GM12878 (cell line): ENCODE data around the gene ANKRD16. TPM values are rescaled to one million over a fixed set of nuclear protein-coding genes. Genes with fewer than 3 reads are reported as not detected.

Source experiments
- ATAC-seq: fragments of 200-7000 bp; cut with Tn5 transposase; 3 replicates; pipeline ENCODE4 v1.9.1; 2020; ENCODE audit warnings: mild to moderate bottlenecking, moderate library complexity
- BruUV-seq: library from RNA; stranded (reverse); fragments of 400-500 nt; replicated peaks from 2 replicates; lab custom pipeline; 2021; lab: Mats Ljungman, UMichigan
- CTCF ChIA-PET: fragments of 300-600 bp; sonication (Branson Sonifier 250); formaldehyde crosslinking; extraction: SDS; loops from one replicate; lab custom pipeline; 2021; ENCODE audit warnings: inconsistent platforms; lab: Yijun Ruan, JAX
- POLR2A ChIA-PET: fragments of 350-600 bp; formaldehyde crosslinking; extraction: SDS; loops from one replicate; lab custom pipeline; 2021; ENCODE audit warnings: inconsistent platforms; lab: Charles Lee
- RAD21 ChIA-PET: fragments of 300-600 bp; sonication (Branson Sonifier 250); formaldehyde crosslinking; loops from one replicate; lab custom pipeline; 2023; ENCODE audit warnings: antibody characterized with exemption; ENCODE audit not compliant: unreplicated experiment; lab: Charles Lee
- SMC1A ChIA-PET: fragments of 300-600 bp; sonication (Branson Sonifier 250); formaldehyde crosslinking; loops from one replicate; lab custom pipeline; 2023; ENCODE audit not compliant: unreplicated experiment, uncharacterized antibody; lab: Charles Lee
- DNase-seq: peaks from one replicate; pipeline ENCODE4 v3.0.0-alpha.2; 2011; ENCODE audit warnings: low read depth, low spot score
- FAIRE-seq: peaks from 3 replicates; lab custom pipeline; 2011; peaks lifted over from hg19 to GRCh38; lab: Jason Lieb, UNC
- H2AFZ ChIP-seq: 2 replicates; pipeline ENCODE4 v1.6.0; 2011; ENCODE audit warnings: low read depth, low read length, control low read depth; ENCODE audit not compliant: control insufficient read depth
- H3K27ac ChIP-seq: 2 replicates; pipeline ENCODE4 v1.5.1; 2011; ENCODE audit warnings: control low read depth; ENCODE audit not compliant: control insufficient read depth, insufficient read depth
- H3K27me3 ChIP-seq, 2 experiments: replicated peaks in 1 of 2; 2 replicates each; pipeline versions ENCODE4 v1.6.0 to v1.6.1; 2011; ENCODE audit warnings: low read length in 1 of 2; ENCODE audit not compliant: control insufficient read depth in 2 of 2, insufficient read depth in 2 of 2
- H3K36me3 ChIP-seq, 2 experiments: 2 replicates each; pipeline ENCODE4 v1.5.1; 2011; ENCODE audit warnings: low read length in 1 of 2; ENCODE audit not compliant: control insufficient read depth in 2 of 2, insufficient read depth in 2 of 2
- H3K4me1 ChIP-seq: 2 replicates; pipeline ENCODE4 v1.6.1; 2011; ENCODE audit warnings: mild to moderate bottlenecking, low read length, moderate library complexity, mixed read lengths; ENCODE audit not compliant: control insufficient read depth, insufficient read depth
- H3K4me2 ChIP-seq: 2 replicates; pipeline ENCODE4 v1.6.0; 2011; ENCODE audit warnings: control low read depth; ENCODE audit not compliant: control insufficient read depth, insufficient read depth
- H3K4me3 ChIP-seq: fragments of 200-600 bp; sonication (generic); 2 replicates; pipeline ENCODE4 v1.5.1; 2016
- H3K79me2 ChIP-seq: 2 replicates; pipeline ENCODE4 v1.6.0; 2011; ENCODE audit warnings: low read length; ENCODE audit not compliant: control insufficient read depth, insufficient read depth
- H3K9ac ChIP-seq: 2 replicates; pipeline ENCODE4 v1.8.0; 2011; ENCODE audit warnings: low read length, control low read depth, mixed read lengths; ENCODE audit not compliant: control insufficient read depth, insufficient read depth
- H3K9me3 ChIP-seq: replicated peaks from 3 replicates; pipeline ENCODE4 v1.5.1; 2011; ENCODE audit warnings: mild to moderate bottlenecking, low read length; ENCODE audit not compliant: control insufficient read depth, insufficient read depth
- H4K20me1 ChIP-seq: 2 replicates; pipeline ENCODE4 v1.6.0; 2011; ENCODE audit not compliant: control insufficient read depth, insufficient read depth
- ATF3 ChIP-seq: IDR thresholded peaks from 2 replicates; pipeline ENCODE4 v1.6.1; 2011; ENCODE audit warnings: low read depth, mild to moderate bottlenecking, low read length, moderate library complexity, borderline replicate concordance; ENCODE audit errors: extremely low read depth
- BACH1 ChIP-seq: fragments of 450-650 bp; IDR thresholded peaks from 2 replicates; pipeline ENCODE4 v1.6.1; 2017; ENCODE audit warnings: mild to moderate bottlenecking, borderline replicate concordance
- BCLAF1 ChIP-seq: fragments of 450-650 bp; IDR thresholded peaks from 2 replicates; pipeline ENCODE4 v1.6.1; 2017; ENCODE audit warnings: antibody characterized with exemption, mild to moderate bottlenecking, moderate library complexity
- CBX5 ChIP-seq: sonication (generic); IDR thresholded peaks from 2 replicates; pipeline ENCODE4 v1.6.1; 2016; ENCODE audit warnings: low read depth, moderate library complexity, mild to moderate bottlenecking, inconsistent platforms
- E4F1 ChIP-seq: fragments of 450-650 bp; IDR thresholded peaks from 2 replicates; pipeline ENCODE4 v1.6.1; 2018; ENCODE audit warnings: borderline replicate concordance, mild to moderate bottlenecking; ENCODE audit not compliant: partially characterized antibody
- FOS ChIP-seq: IDR thresholded peaks from 3 replicates; pipeline ENCODE4 v1.6.1; 2011; ENCODE audit warnings: borderline replicate concordance; ENCODE audit not compliant: insufficient read length; ENCODE audit errors: extremely low read depth
- HSF1 ChIP-seq: fragments of 150-350 bp; IDR thresholded peaks from 2 replicates; pipeline ENCODE4 v1.6.1; 2014; ENCODE audit warnings: mild to moderate bottlenecking, low read depth, low read length
- JUNB ChIP-seq: IDR thresholded peaks from 2 replicates; pipeline ENCODE4 v1.6.1; 2016; ENCODE audit warnings: antibody characterized with exemption, mild to moderate bottlenecking
- MEF2A ChIP-seq: IDR thresholded peaks from 2 replicates; pipeline ENCODE4 v1.6.1; 2011; ENCODE audit warnings: low read depth, mild to moderate bottlenecking, low read length, moderate library complexity; ENCODE audit not compliant: insufficient read depth
- POLR2A ChIP-seq: IDR thresholded peaks from 2 replicates; pipeline ENCODE4 v1.6.1; 2011; ENCODE audit warnings: low read depth, mild to moderate bottlenecking, low read length
- POU2F2 ChIP-seq: IDR thresholded peaks from 3 replicates; pipeline ENCODE4 v1.6.1; 2011; ENCODE audit warnings: low read depth, mild to moderate bottlenecking, low read length, borderline replicate concordance
- RAD51 ChIP-seq: fragments of 450-650 bp; IDR thresholded peaks from 2 replicates; pipeline ENCODE4 v1.6.1; 2016; ENCODE audit warnings: moderate library complexity, mild to moderate bottlenecking, inconsistent platforms
- RBBP5 ChIP-seq: fragments of 200-600 bp; sonication (generic); conservative IDR thresholded peaks from 2 replicates; pipeline ENCODE4 v1.6.1; 2016
- SMAD1 ChIP-seq: fragments of 450-650 bp; IDR thresholded peaks from 2 replicates; pipeline ENCODE4 v1.6.1; 2018; ENCODE audit warnings: mild to moderate bottlenecking, low read depth; ENCODE audit not compliant: partially characterized antibody
- TCF12 ChIP-seq: IDR thresholded peaks from 2 replicates; pipeline ENCODE4 v1.6.1; 2011; ENCODE audit warnings: low read depth, mild to moderate bottlenecking, low read length
- ZNF207 ChIP-seq: fragments of 450-650 bp; IDR thresholded peaks from 2 replicates; pipeline ENCODE4 v1.6.1; 2014; ENCODE audit warnings: antibody characterized with exemption, mild to moderate bottlenecking, borderline replicate concordance
- WGBS: methylation state at CpG from one replicate; pipeline ENCODE4 v1.1.6; 2016; ENCODE audit warnings: low lambda C conversion rate; ENCODE audit not compliant: insufficient replicate concordance, insufficient coverage; ENCODE audit errors: missing lambda C conversion rate; 5-methylcytosine and 5-hydroxymethylcytosine counted together
- in situ Hi-C: fragments of 300-500 bp; cut with MboI; formaldehyde crosslinking; loops from 9 replicates; pipeline ENCODE4 v1.14.3; 2018; ENCODE audit warnings: mixed read lengths
- intact Hi-C: fragments of 100-400 bp; cut with micrococcal nuclease; formaldehyde crosslinking; loops from one replicate; pipeline ENCODE4 v1.14.2; 2022; ENCODE audit not compliant: unreplicated experiment
- polyA plus RNA-seq, 11 experiments: library from polyadenylated mRNA; depleted of rRNA in 4 of 11; unstranded in 6 of 11; stranded (reverse) in 5 of 11; fragments of >200 nt; fragmentation: Nextera tagmentation in 4 of 11; fragmentation: Illumina TruSeq in 1 of 11; extraction: Ambion mirVana in 4 of 11; extraction: Trizol in 1 of 11; gene quantifications; 1 replicate in 1 of 11; 2 replicates in 10 of 11; pipeline versions ENCODE4 v1.2.1 to v1.2.3, GENCODE V29; 2011 to 2016; ENCODE audit warnings: inconsistent platforms in 2 of 11, missing spikeins in 2 of 11, low read depth in 1 of 11
- total RNA-seq, 4 experiments: library from RNA; depleted of rRNA in 3 of 4; stranded (reverse); fragments of >200 nt in 3 of 4; fragmentation: Illumina TruSeq in 1 of 4; extraction: Trizol in 1 of 4; gene quantifications; 2 replicates each; pipeline versions ENCODE4 v1.2.1 to v1.2.3, GENCODE V29; 2013 to 2021

Gene ANKRD16
- total and polyA plus RNA-seq, 10 of the 15 experiments (the other 5 are each of a cell fraction or from before 2014, with no cell fraction given) = 0.57 to 13.6 (median 4.4) TPM

GRCh38 chr10:5929442-5929841 is 39.7 kb upstream of the ANKRD16 start:
- Histone ChIP-seq H3K9ac (no peak overlapping the region), H3K4me2 (no peak overlapping the region), H3K4me1 (no peaks in the 10 kb centered on the region), H2AFZ (no peak overlapping the region), H3K27ac (no peak overlapping the region), H3K9me3 (no peaks in the 10 kb centered on the region), H3K36me3 (peaks cover 10 to 40% of the 10 kb centered on the region in 2 experiments), H3K79me2 (no peaks in the 10 kb centered on the region), H3K27me3 (no peaks in the 10 kb centered on the region), H3K4me3 (no peak overlapping the region), H4K20me1 (no peaks in the 10 kb centered on the region)
- no peak for TF ChIP-seq TCF12
- no peak for TF ChIP-seq POLR2A
- no peak for TF ChIP-seq E4F1
- no peak for TF ChIP-seq SMAD1
- no peak for TF ChIP-seq JUNB
- TF ChIP-seq BCLAF1 = no peak
- no peak for TF ChIP-seq MEF2A
- no peak for TF ChIP-seq RAD51
- no peak for TF ChIP-seq HSF1
- no peak for TF ChIP-seq ZNF207
- no peak for TF ChIP-seq ATF3
- TF ChIP-seq FOS = no peak
- TF ChIP-seq CBX5 = no peak
- TF ChIP-seq BACH1 = no peak
- TF ChIP-seq POU2F2 = no peak
- TF ChIP-seq RBBP5 = no peak
- ChIA-PET RAD21 (no interaction called here), SMC1A (interaction anchor here (0.6 kb wide), 1 partner anchor 48 kb away, joined by 3 read pairs; the partner anchor contains the start of gene IL15RA), POLR2A (no interaction called here), CTCF (no interaction called here)
- no TSS peak for BruUV-seq
- ATAC-seq (no peak), DNase-seq (no peak), FAIRE-seq (no peak)
- intact Hi-C loops = no loop called here
- WGBS = 76% methylated on average over 8 of the region's 8 CpGs
- in situ Hi-C loops = no loop called here
